ENCODE measurements around the gene KIF2A.

Gene KIF2A

DNA sequence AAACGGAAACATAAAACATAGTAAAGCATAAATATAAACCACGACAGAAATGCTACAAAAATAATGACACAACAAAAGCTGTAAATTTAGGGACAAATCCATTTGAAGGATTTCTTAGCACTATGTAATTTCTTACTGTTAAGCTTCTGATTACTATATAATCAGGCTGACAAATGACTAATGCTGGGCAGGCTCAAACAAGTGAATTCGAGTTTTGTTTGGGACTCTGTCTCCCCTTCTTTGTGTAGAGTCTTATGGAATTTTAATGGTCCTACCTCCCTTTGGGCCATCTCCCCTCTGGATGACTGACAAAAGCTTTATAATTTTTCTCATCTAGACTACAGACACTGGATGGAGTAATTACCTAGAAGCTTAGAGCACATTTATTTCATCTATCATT, 24.6 kb upstream of the KIF2A start:
- TF ChIP-seq, protein P1, sequence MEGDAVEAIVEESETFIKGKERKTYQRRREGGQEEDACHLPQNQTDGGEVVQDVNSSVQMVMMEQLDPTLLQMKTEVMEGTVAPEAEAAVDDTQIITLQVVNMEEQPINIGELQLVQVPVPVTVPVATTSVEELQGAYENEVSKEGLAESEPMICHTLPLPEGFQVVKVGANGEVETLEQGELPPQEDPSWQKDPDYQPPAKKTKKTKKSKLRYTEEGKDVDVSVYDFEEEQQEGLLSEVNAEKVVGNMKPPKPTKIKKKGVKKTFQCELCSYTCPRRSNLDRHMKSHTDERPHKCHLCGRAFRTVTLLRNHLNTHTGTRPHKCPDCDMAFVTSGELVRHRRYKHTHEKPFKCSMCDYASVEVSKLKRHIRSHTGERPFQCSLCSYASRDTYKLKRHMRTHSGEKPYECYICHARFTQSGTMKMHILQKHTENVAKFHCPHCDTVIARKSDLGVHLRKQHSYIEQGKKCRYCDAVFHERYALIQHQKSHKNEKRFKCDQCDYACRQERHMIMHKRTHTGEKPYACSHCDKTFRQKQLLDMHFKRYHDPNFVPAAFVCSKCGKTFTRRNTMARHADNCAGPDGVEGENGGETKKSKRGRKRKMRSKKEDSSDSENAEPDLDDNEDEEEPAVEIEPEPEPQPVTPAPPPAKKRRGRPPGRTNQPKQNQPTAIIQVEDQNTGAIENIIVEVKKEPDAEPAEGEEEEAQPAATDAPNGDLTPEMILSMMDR (conservative IDR thresholded peaks at IDR 0.05; ENCODE audit: low read length) = no peak
- DNase-seq (ENCODE audit: low read depth) = no peak
- H3K4me3 ChIP-seq (ENCODE audit: low read length) = no peak overlapping the region

DNA sequence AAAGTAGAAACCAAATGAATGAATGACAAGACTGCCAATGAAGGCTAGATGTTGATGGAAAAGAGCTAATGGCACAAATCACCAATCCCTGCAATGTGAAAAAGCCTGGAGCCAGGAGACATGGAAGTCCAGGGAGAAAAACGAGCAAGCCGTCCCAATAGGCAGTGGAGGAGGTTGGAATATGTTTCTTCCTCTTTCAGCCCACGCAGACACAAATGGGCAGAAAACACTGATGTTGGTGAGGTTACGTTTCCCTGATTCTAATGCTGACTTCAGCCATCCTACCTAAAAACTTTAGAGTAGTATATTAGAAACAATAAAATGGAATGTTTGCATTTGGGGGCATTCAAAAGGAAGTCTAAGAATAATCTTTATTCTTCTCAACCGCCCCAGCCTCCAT, 23.9 kb upstream of the KIF2A start:
- TF ChIP-seq, protein P1 (conservative IDR thresholded peaks at IDR 0.05; ENCODE audit: low read length) = no peak
- no peak for DNase-seq (ENCODE audit: low read depth)
- H3K4me3 ChIP-seq (ENCODE audit: low read length) = no peak overlapping the region

DNA sequence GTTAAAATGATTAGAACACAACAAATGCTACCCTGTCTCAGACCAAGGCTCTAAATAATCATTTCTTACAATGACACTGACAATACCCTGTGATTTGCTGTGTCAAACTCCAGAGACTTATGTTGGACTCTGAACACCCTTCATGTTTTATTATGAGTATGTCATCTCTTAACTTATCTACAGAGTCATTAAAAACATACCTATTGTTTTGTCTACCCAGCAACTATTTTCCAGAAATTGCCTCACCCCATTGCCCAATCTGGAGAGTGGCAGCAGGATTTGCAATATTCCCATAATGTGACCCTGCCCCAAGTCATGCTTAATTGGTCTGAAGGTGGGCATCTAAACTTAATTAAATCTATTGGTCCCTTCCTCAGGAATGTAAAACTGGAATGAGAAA, 23.0 kb upstream of the KIF2A start:
- DNase-seq (ENCODE audit: low read depth) = no peak
- H3K4me3 ChIP-seq (ENCODE audit: low read length) = no peak overlapping the region
- TF ChIP-seq, protein P1 (conservative IDR thresholded peaks at IDR 0.05; ENCODE audit: low read length) = no peak

DNA sequence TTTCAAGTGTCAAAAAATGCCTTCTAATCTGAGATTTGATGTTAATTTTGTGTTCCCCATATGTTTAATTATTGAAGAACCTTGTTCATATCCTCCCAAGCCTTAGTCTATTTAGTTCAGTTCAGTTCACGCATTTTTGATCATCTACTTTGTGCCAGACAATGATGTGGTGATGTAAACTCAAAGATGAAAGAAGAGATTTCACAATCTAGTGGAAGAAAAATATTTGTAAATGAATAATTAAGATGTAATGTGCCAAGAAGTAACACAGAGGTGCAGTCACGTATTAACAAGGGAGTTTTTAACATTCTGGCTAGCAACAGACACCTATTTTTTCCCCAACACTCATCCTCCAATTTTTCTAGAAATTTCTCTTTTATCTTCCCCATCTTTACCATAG, 22.1 kb upstream of the KIF2A start:
- no peak overlapping the region for H3K4me3 ChIP-seq (ENCODE audit: low read length)
- no peak for DNase-seq (ENCODE audit: low read depth)
- TF ChIP-seq, protein P1 (conservative IDR thresholded peaks at IDR 0.05; ENCODE audit: low read length) = no peak

DNA sequence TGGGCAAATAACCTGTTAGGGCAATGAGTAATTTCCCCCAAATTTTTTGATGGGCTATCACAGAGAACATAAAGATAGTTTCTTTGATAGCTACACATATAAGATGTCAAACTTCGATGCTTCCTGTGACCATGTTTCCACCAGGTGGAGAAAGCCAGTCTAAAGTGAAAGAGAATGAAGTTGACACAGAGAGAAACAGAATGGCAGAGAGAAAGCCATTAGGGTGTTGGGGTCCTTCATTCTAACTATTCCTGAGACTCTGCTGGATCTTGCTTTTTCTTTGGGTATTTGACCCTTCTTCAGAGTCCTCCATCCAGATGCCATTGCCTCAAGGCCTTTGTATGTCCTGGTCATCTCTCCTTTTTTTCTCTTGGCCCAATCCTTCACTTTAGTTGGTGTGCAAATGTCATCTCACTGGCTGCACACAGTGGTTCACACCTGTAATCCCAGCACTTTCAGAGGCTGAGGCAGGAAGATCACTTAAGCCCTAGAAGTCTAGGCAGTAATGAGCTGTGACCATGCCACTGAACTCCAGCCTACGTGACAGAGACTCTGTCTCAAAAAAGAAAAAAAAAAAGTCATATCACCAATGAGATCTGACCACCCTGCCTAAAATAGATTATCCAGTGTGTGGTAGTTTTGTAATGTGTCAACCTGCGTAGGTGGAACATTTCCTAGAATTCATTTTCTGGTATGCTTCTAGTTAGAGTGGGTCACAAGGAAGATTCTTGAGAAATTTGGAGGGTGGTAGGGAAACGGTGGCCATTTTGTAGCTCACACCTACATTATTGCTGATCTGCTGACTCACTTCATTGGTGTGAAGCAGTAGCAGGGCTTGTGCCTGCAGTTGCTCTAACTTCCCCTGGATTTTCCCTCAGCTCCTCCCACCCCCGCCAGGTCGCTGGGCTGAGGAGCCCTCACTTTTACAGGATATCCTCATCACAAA, 20.8 kb upstream of the KIF2A start:
- no peak overlapping the region for H3K4me3 ChIP-seq (ENCODE audit: low read length)
- no peak for DNase-seq (ENCODE audit: low read depth)

DNA sequence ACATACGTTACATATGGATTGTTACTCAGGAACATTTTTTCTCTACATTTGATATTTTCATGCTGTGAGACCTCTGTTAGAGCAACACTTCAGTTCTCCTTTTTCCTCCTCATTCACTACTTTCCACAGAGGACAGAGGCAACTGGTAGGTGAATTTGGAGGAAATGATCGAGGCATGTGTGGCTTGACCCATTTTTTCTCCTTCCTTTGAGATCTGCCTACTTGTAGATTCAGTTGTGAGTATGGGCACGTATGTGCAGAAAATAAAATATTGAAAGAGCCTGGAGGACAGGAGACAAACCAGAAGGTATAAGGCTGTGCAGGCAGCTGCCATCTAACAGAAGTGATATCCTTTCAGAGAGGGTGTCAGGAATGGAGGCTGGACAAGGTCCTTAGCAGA, 19.2 kb upstream of the KIF2A start:
- DNase-seq (ENCODE audit: low read depth) = no peak
- no peak overlapping the region for H3K4me3 ChIP-seq (ENCODE audit: low read length)
- TF ChIP-seq, protein P1 (conservative IDR thresholded peaks at IDR 0.05; ENCODE audit: low read length) = no peak

More for the DNA sequence above, 20.8 kb upstream of the KIF2A start:
- TF ChIP-seq, protein P1 (conservative IDR thresholded peaks at IDR 0.05; ENCODE audit: low read length) = no peak

DNA sequence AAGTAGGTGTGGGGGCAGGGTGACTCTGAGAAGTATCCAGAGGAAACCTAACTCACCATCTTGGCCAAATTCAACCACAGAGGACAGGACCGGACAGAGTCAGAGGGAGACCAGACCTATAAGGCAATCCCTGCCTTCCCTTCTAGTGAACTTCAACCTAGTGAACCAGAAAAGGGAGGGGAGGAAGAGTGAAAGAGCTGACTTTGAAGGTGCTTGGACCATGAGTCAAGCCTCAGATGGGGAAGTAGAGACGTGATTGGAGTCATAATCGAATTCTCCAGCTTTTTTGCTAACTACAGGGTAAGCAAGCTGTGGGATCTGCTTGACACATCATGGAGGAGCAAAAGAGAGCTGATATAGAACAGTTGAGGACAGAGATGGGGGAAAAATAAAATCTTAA, 18.8 kb upstream of the KIF2A start:
- no peak overlapping the region for H3K4me3 ChIP-seq (ENCODE audit: low read length)
- DNase-seq (ENCODE audit: low read depth) = no peak
- TF ChIP-seq, protein P1 (conservative IDR thresholded peaks at IDR 0.05; ENCODE audit: low read length) = no peak

Data from AG10803 (cell line).